Mesenchymal stem cell (in vitro differentiated cells and primary cell): ENCODE measurements around the gene PADI1.

Experiments
- DNase-seq: peaks from one replicate; pipeline ENCODE4 v3.0.0-alpha.2; 2013
- H2AFZ ChIP-seq: one replicate; pipeline ENCODE4 v1.6.1; 2013; ENCODE audit warnings: low read depth, mild to moderate bottlenecking, control low read depth, inconsistent platforms, low read length, moderate library complexity
- H2AK5ac ChIP-seq: 2 replicates; pipeline ENCODE4 v1.6.1; 2013; ENCODE audit warnings: low read length, moderate library complexity, mild to moderate bottlenecking, inconsistent platforms; ENCODE audit not compliant: severe bottlenecking
- H2BK120ac ChIP-seq: one replicate; pipeline ENCODE4 v1.6.1; 2013; ENCODE audit warnings: low read depth, mild to moderate bottlenecking, inconsistent platforms, low read length, moderate library complexity
- H2BK12ac ChIP-seq, 2 experiments: one replicate each; pipeline ENCODE4 v1.6.1; 2013; ENCODE audit warnings: inconsistent platforms in 2 of 2, low read length in 2 of 2, mild to moderate bottlenecking in 2 of 2, moderate library complexity in 2 of 2, control low read depth in 1 of 2
- H2BK15ac ChIP-seq: one replicate; pipeline ENCODE4 v1.6.1; 2013; ENCODE audit warnings: mild to moderate bottlenecking, low read depth, inconsistent platforms; ENCODE audit not compliant: poor library complexity, severe bottlenecking
- H2BK5ac ChIP-seq: 2 replicates; pipeline ENCODE4 v1.6.1; 2013; ENCODE audit warnings: low read depth, mild to moderate bottlenecking, low read length, control low read depth, inconsistent platforms; ENCODE audit not compliant: poor library complexity, severe bottlenecking
- H3K14ac ChIP-seq, 2 experiments: one replicate each; pipeline ENCODE4 v1.6.1; 2013; ENCODE audit warnings: inconsistent platforms in 2 of 2, low read length in 2 of 2, control low read depth in 1 of 2, mild to moderate bottlenecking in 1 of 2, moderate library complexity in 1 of 2
- H3K18ac ChIP-seq, 2 experiments: one replicate each; pipeline ENCODE4 v1.6.1; 2013; ENCODE audit warnings: inconsistent platforms in 2 of 2, low read length in 2 of 2, control low read depth in 1 of 2, low read depth in 1 of 2, mild to moderate bottlenecking in 1 of 2
- H3K23ac ChIP-seq, 2 experiments: one replicate each; pipeline ENCODE4 v1.6.1; 2013; ENCODE audit warnings: inconsistent platforms in 2 of 2, low read length in 2 of 2, mild to moderate bottlenecking in 2 of 2, moderate library complexity in 2 of 2, control low read depth in 1 of 2
- H3K27ac ChIP-seq: 2 replicates; pipeline ENCODE4 v1.5.1; 2013; ENCODE audit warnings: mild to moderate bottlenecking, moderate library complexity, low read length, control low read depth, inconsistent platforms; ENCODE audit not compliant: poor library complexity, severe bottlenecking
- H3K27me3 ChIP-seq, 2 experiments: 2 replicates each; pipeline versions ENCODE4 v1.6.1 to v1.7.0; 2013; ENCODE audit warnings: low read length in 2 of 2, mild to moderate bottlenecking in 2 of 2, moderate library complexity in 2 of 2, control low read depth in 1 of 2, inconsistent platforms in 1 of 2; ENCODE audit not compliant: control insufficient read depth in 1 of 2, insufficient read depth in 1 of 2
- H3K36me3 ChIP-seq, 2 experiments: 2 replicates each; pipeline versions ENCODE4 v1.6.1 to v1.7.0; 2013; ENCODE audit warnings: low read length in 2 of 2, control low read depth in 1 of 2, inconsistent platforms in 1 of 2, low read depth in 1 of 2, mild to moderate bottlenecking in 1 of 2; ENCODE audit not compliant: insufficient read depth in 2 of 2, control insufficient read depth in 1 of 2
- H3K4ac ChIP-seq, 2 experiments: one replicate each; pipeline ENCODE4 v1.6.1; 2013; ENCODE audit warnings: inconsistent platforms in 2 of 2, low read length in 2 of 2, mild to moderate bottlenecking in 2 of 2, moderate library complexity in 2 of 2, control low read depth in 1 of 2, low read depth in 1 of 2
- H3K4me1 ChIP-seq: 2 replicates; pipeline ENCODE4 v1.6.1; 2013; ENCODE audit warnings: low read depth, low read length, control low read depth; ENCODE audit not compliant: control insufficient read depth, insufficient read depth
- H3K4me2 ChIP-seq: 2 replicates; pipeline ENCODE4 v1.6.1; 2013; ENCODE audit warnings: low read length, mild to moderate bottlenecking, inconsistent platforms; ENCODE audit not compliant: poor library complexity, severe bottlenecking
- H3K4me3 ChIP-seq, 2 experiments: 2 replicates each; pipeline versions ENCODE4 v1.5.1 to v1.7.0; 2013; ENCODE audit warnings: low read length in 2 of 2, mild to moderate bottlenecking in 2 of 2, control low read depth in 1 of 2, low read depth in 1 of 2; ENCODE audit not compliant: insufficient read depth in 1 of 2
- H3K79me1 ChIP-seq: replicated peaks from 2 replicates; pipeline ENCODE4 v1.6.1; 2013; ENCODE audit warnings: mild to moderate bottlenecking, control low read depth, low read length, inconsistent platforms; ENCODE audit not compliant: poor library complexity, severe bottlenecking
- H3K9ac ChIP-seq: 2 replicates; pipeline ENCODE4 v1.7.0; 2013; ENCODE audit warnings: mild to moderate bottlenecking, low read length, moderate library complexity
- H3K9me3 ChIP-seq: 2 replicates; pipeline ENCODE4 v1.7.0; 2013; ENCODE audit warnings: mild to moderate bottlenecking, low read length; ENCODE audit not compliant: control insufficient read depth
- H4K8ac ChIP-seq: one replicate; pipeline ENCODE4 v1.6.1; 2013; ENCODE audit warnings: inconsistent platforms, mild to moderate bottlenecking, low read length, moderate library complexity
- H4K91ac ChIP-seq: one replicate; pipeline ENCODE4 v1.6.1; 2013; ENCODE audit warnings: mild to moderate bottlenecking, low read length, inconsistent platforms
- WGBS: methylation state at CpG from one replicate; pipeline ENCODE4 v1.1.7; 2013; ENCODE audit warnings: mixed read lengths; 5-methylcytosine and 5-hydroxymethylcytosine counted together

PADI1 gene

GRCh38 chr1:17264470-17264869, 59.5 kb downstream of the PADI1 start:
- no peak overlapping the region for H2BK5ac ChIP-seq
- no peak overlapping the region for H2BK12ac ChIP-seq
- no peak overlapping the region for H3K23ac ChIP-seq
- DNase-seq, result no peak
- no peak overlapping the region for H3K4ac ChIP-seq
- no peak overlapping the region for H3K18ac ChIP-seq
- H3K14ac ChIP-seq, result no peak overlapping the region
- WGBS, result 74% methylated on average over 5 of the region's 5 CpGs
- no peak overlapping the region for H2AK5ac ChIP-seq
- H2BK120ac ChIP-seq, result no peak overlapping the region
- no peak overlapping the region for H3K4me3 ChIP-seq
- no peak overlapping the region for H3K4me2 ChIP-seq
- no peak overlapping the region for H2AFZ ChIP-seq
- H3K9me3 ChIP-seq, result peaks cover 3% of the 10 kb centered on the region
- no peak overlapping the region for H3K9ac ChIP-seq
- H3K27me3 ChIP-seq, result peaks cover 0 to 54% of the 10 kb centered on the region in 2 experiments
- no peaks in the 10 kb centered on the region for H3K36me3 ChIP-seq
- no peak overlapping the region for H3K27ac ChIP-seq
- H2BK15ac ChIP-seq, result no peak overlapping the region
- no peak overlapping the region for H4K91ac ChIP-seq
- no peaks in the 10 kb centered on the region for H3K79me1 ChIP-seq
- H4K8ac ChIP-seq, result no peak overlapping the region
- H3K4me1 ChIP-seq, result peaks cover under 1% of the 10 kb centered on the region

- H3K4me2 ChIP-seq, result no peak overlapping the region
- 70% methylated on average over 2 of the region's 2 CpGs for WGBS
- H3K79me1 ChIP-seq, result no peaks in the 10 kb centered on the region
Observed at GRCh38 chr1:17265162-17265561, 60.2 kb downstream of the PADI1 start.

GRCh38 chr1:17265950-17266349, 61.0 kb downstream of the PADI1 start:
- peaks cover 3% of the 10 kb centered on the region for H3K9me3 ChIP-seq

More at GRCh38 chr1:17265162-17265561, 60.2 kb downstream of the PADI1 start:
- H2BK12ac ChIP-seq, result no peak overlapping the region
- H3K4ac ChIP-seq, result no peak overlapping the region
- no peak overlapping the region for H3K9ac ChIP-seq
- no peak overlapping the region for H4K91ac ChIP-seq
- no peak overlapping the region for H3K23ac ChIP-seq
- H4K8ac ChIP-seq, result no peak overlapping the region
- no peak overlapping the region for H2BK5ac ChIP-seq
- no peaks in the 10 kb centered on the region for H3K36me3 ChIP-seq
- no peak overlapping the region for H2AFZ ChIP-seq
- no peak overlapping the region for H3K27ac ChIP-seq
- no peak overlapping the region for H2BK120ac ChIP-seq
- no peaks in the 10 kb centered on the region for H3K4me1 ChIP-seq
- H3K27me3 ChIP-seq, result peaks cover 0 to 52% of the 10 kb centered on the region in 2 experiments
- H3K4me3 ChIP-seq, result no peak overlapping the region
- H3K18ac ChIP-seq, result no peak overlapping the region
- no peak overlapping the region for H2BK15ac ChIP-seq
- DNase-seq, result peak; percentile 25
- H3K9me3 ChIP-seq, result peaks cover 3% of the 10 kb centered on the region
- H2AK5ac ChIP-seq, result no peak overlapping the region
- no peak overlapping the region for H3K14ac ChIP-seq

GRCh38 chr1:17270891-17271765, 66.2 kb downstream of the PADI1 start:
- no peak overlapping the region for H4K91ac ChIP-seq
- H3K27ac ChIP-seq, result no peak overlapping the region
- H3K4me1 ChIP-seq, result peaks cover 6% of the 10 kb centered on the region
- no peak overlapping the region for H3K4me2 ChIP-seq
- no peak overlapping the region for H3K23ac ChIP-seq
- H3K27me3 ChIP-seq, result peaks cover 0 to 62% of the 10 kb centered on the region in 2 experiments
- no peak overlapping the region for H3K4ac ChIP-seq
- H3K36me3 ChIP-seq, result no peaks in the 10 kb centered on the region
- H3K9me3 ChIP-seq, result no peaks in the 10 kb centered on the region
- H2AFZ ChIP-seq, result no peak overlapping the region
- H2BK5ac ChIP-seq, result no peak overlapping the region
- no peak overlapping the region for H2BK12ac ChIP-seq
- H3K18ac ChIP-seq, result no peak overlapping the region
- WGBS, result 93% methylated on average over 21 of the region's 23 CpGs
- no peak overlapping the region for H2BK15ac ChIP-seq
- H3K79me1 ChIP-seq, result no peaks in the 10 kb centered on the region
- DNase-seq, result no peak
- no peak overlapping the region for H2AK5ac ChIP-seq
- H3K4me3 ChIP-seq, result no peak overlapping the region
- no peak overlapping the region for H3K9ac ChIP-seq
- H2BK120ac ChIP-seq, result no peak overlapping the region
- H4K8ac ChIP-seq, result no peak overlapping the region
- no peak overlapping the region for H3K14ac ChIP-seq

More at GRCh38 chr1:17265950-17266349, 61.0 kb downstream of the PADI1 start:
- H3K27ac ChIP-seq, result no peak overlapping the region
- H2BK5ac ChIP-seq, result no peak overlapping the region
- no peaks in the 10 kb centered on the region for H3K36me3 ChIP-seq
- no peak overlapping the region for H2BK120ac ChIP-seq
- H3K4me1 ChIP-seq, result no peaks in the 10 kb centered on the region
- no peak overlapping the region for H2AFZ ChIP-seq
- H3K27me3 ChIP-seq, result peaks cover 0 to 46% of the 10 kb centered on the region in 2 experiments
- H2BK15ac ChIP-seq, result no peak overlapping the region
- H3K9ac ChIP-seq, result no peak overlapping the region
- no peak overlapping the region for H3K4me3 ChIP-seq
- H3K23ac ChIP-seq, result no peak overlapping the region
- no peak overlapping the region for H2BK12ac ChIP-seq
- no peak overlapping the region for H2AK5ac ChIP-seq
- H3K4me2 ChIP-seq, result no peak overlapping the region
- 93% methylated on average over 4 of the region's 4 CpGs for WGBS
- H3K14ac ChIP-seq, result no peak overlapping the region
- no peaks in the 10 kb centered on the region for H3K79me1 ChIP-seq
- H4K91ac ChIP-seq, result no peak overlapping the region
- H3K4ac ChIP-seq, result no peak overlapping the region
- DNase-seq, result no peak
- no peak overlapping the region for H3K18ac ChIP-seq
- H4K8ac ChIP-seq, result no peak overlapping the region
